DND-41 (cell line): Measurements from ENCODE around the gene SLC29A2.
A peak's percentile ranks its signal among the peaks of the same experiment; 100 is the strongest.

ENCODE experiments used
- ATAC-seq: fragments of 200-7000 bp; cut with Tn5 transposase; 3 replicates; pipeline ENCODE4 v1.9.1; 2021; ENCODE audit warnings: low read depth; ENCODE audit not compliant: insufficient read depth
- DNase-seq: peaks from one replicate; pipeline ENCODE4 v3.0.0-alpha.2; 2020
- H2AFZ ChIP-seq: 2 replicates; pipeline ENCODE4 v1.6.0; 2012; ENCODE audit warnings: low read depth, low read length
- H3K27ac ChIP-seq: 2 replicates; pipeline ENCODE4 v1.5.1; 2012; ENCODE audit warnings: low read length, inconsistent platforms
- H3K27me3 ChIP-seq: fragments of 200-600 bp; sonication (generic); 2 replicates; pipeline ENCODE4 v1.6.0; 2012; ENCODE audit warnings: low read length, mild to moderate bottlenecking, inconsistent platforms; ENCODE audit not compliant: insufficient read depth, poor library complexity
- H3K36me3 ChIP-seq: 2 replicates; pipeline ENCODE4 v1.5.1; 2012; ENCODE audit warnings: low read length, inconsistent platforms; ENCODE audit not compliant: insufficient read depth
- H3K4me1 ChIP-seq: 2 replicates; pipeline ENCODE4 v1.5.1; 2012; ENCODE audit warnings: mild to moderate bottlenecking, low read length; ENCODE audit not compliant: insufficient read depth
- H3K4me2 ChIP-seq: 2 replicates; pipeline ENCODE4 v1.6.0; 2012; ENCODE audit warnings: mild to moderate bottlenecking, moderate library complexity, low read length, inconsistent platforms; ENCODE audit not compliant: insufficient read depth
- H3K4me3 ChIP-seq, 2 experiments: fragments of 200-600 bp in 1 of 2; shearing (Covaris generic) in 1 of 2; 2 replicates each; pipeline ENCODE4 v1.5.1; 2012 to 2016; ENCODE audit warnings: inconsistent platforms in 2 of 2, low read length in 2 of 2, mild to moderate bottlenecking in 2 of 2, low read depth in 1 of 2, moderate library complexity in 1 of 2
- H3K79me2 ChIP-seq: 2 replicates; pipeline ENCODE4 v1.6.0; 2012; ENCODE audit warnings: low read length, inconsistent platforms; ENCODE audit not compliant: insufficient read depth
- H3K9ac ChIP-seq: 2 replicates; pipeline ENCODE4 v1.6.0; 2012; ENCODE audit warnings: low read depth, mild to moderate bottlenecking, inconsistent platforms, low read length, moderate library complexity
- H3K9me3 ChIP-seq: 2 replicates; pipeline ENCODE4 v1.5.1; 2012; ENCODE audit warnings: low read length, moderate library complexity, mild to moderate bottlenecking, inconsistent platforms; ENCODE audit not compliant: insufficient read depth, severe bottlenecking
- H4K20me1 ChIP-seq: 2 replicates; pipeline ENCODE4 v1.6.0; 2012; ENCODE audit warnings: low read length; ENCODE audit not compliant: insufficient read depth
- CTCF ChIP-seq: IDR thresholded peaks from 2 replicates; pipeline ENCODE4 v1.5.1; 2012; ENCODE audit warnings: borderline replicate concordance, low read length, moderate library complexity, mild to moderate bottlenecking; ENCODE audit not compliant: poor library complexity, severe bottlenecking; ENCODE audit errors: extremely low read depth
- EZH2 ChIP-seq: IDR thresholded peaks from 3 replicates; pipeline ENCODE4 v1.6.1; 2012; ENCODE audit warnings: borderline replicate concordance, low read depth, mild to moderate bottlenecking, moderate library complexity, low read length, inconsistent platforms; ENCODE audit not compliant: severe bottlenecking

SLC29A2 gene

DNA sequence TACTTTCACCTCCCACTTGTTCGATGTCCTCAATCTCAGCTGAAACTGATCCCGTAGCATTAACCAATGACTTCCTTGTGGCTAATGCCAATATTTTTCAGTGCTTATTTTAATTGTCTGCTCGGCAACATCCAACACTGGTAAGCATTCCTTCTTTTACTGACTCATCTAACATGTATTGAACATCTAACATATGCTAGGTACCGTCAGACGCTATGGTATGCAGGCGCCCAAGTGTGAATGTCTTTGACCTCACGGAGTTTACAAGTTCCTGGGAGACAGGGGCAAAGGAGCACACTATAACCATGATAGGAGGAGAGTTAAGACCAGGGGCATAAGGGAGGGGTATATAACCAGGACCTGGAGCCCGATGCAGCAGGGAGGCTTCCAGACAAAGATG is 28.4 kb downstream of the SLC29A2 start:
- Histone ChIP-seq H3K79me2 (peaks cover 46% of the 10 kb centered on the region), H3K9me3 (no peaks in the 10 kb centered on the region), H3K27ac (no peak overlapping the region), H3K4me1 (peaks cover 45% of the 10 kb centered on the region), H2AFZ (no peak overlapping the region), H4K20me1 (peaks cover 9% of the 10 kb centered on the region), H3K9ac (no peak overlapping the region), H3K4me3 (peak overlapping the region in 1 of 2 experiments; percentile 92; a peak in 1 of 4 replicates), H3K27me3 (no peaks in the 10 kb centered on the region), H3K4me2 (peak overlapping the region; percentile 78; the same call in 1 of the 2 replicates), H3K36me3 (peaks cover 48% of the 10 kb centered on the region)
- ATAC-seq: no peak
- TF ChIP-seq CTCF: no peak
- no peak for TF ChIP-seq EZH2
- no peak for DNase-seq

GRCh38 chr11:66341502-66342126 is 29.9 kb downstream of the SLC29A2 start:
- no peak for ATAC-seq
- Histone ChIP-seq H3K4me2 (no peak overlapping the region), H3K79me2 (peaks cover 37% of the 10 kb centered on the region), H4K20me1 (peaks cover 15% of the 10 kb centered on the region), H3K27ac (no peak overlapping the region), H3K27me3 (no peaks in the 10 kb centered on the region), H3K4me3 (no peak overlapping the region), H3K9ac (no peak overlapping the region), H3K9me3 (no peaks in the 10 kb centered on the region), H3K36me3 (peaks cover 63% of the 10 kb centered on the region), H3K4me1 (peaks cover 35% of the 10 kb centered on the region), H2AFZ (no peak overlapping the region)
- DNase-seq: no peak
- TF ChIP-seq CTCF: no peak
- TF ChIP-seq EZH2: no peak

- H3K4me2 ChIP-seq: no peak overlapping the region
- peaks cover 63% of the 10 kb centered on the region for H3K36me3 ChIP-seq
- no peaks in the 10 kb centered on the region for H3K9me3 ChIP-seq
- H3K9ac ChIP-seq: no peak overlapping the region
- H3K4me1 ChIP-seq: peaks cover 27% of the 10 kb centered on the region
- DNase-seq (no peak), ATAC-seq (no peak)
- H3K4me3 ChIP-seq: no peak overlapping the region
- H3K27me3 ChIP-seq: no peaks in the 10 kb centered on the region
- H2AFZ ChIP-seq: no peak overlapping the region
- H4K20me1 ChIP-seq: peaks cover 15% of the 10 kb centered on the region
- peaks cover 29% of the 10 kb centered on the region for H3K79me2 ChIP-seq
- no peak for TF ChIP-seq CTCF
- no peak for TF ChIP-seq EZH2
- no peak overlapping the region for H3K27ac ChIP-seq
These were observed 30.7 kb downstream of the SLC29A2 start for GRCh38 chr11:66340596-66341501.
